Fibroblast of peridontal ligament (primary cell): ENCODE results near the gene MYO18B.

Experiments
- DNase-seq: peaks from one replicate; pipeline ENCODE4 v3.0.0-alpha.2; 2010; ENCODE audit errors: extremely low read depth

MYO18B gene

DNA sequence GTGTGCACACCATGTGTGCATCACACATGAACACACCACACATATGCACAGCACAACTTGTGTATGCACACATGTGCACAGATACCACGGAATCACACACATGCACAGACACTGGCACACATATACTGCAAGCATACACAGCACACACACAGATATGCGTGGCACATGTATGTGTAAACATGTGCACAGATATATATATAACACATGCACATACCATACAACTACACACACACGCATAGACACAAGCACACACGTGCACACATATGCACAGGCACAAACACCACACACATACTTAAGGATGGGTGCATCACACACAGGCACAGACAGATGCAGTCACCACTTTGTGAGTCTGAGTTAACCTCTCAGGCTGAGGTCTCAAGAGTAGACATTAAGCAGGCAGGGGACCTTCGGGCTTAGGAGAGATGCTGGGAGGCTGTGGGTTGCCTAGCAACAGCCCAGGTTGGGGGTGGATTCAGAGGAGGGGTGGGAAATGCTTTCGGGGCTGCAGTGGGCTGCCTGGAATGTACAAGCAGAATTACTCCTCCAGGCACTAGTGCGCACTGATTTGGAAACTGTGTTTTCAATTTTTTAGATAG lies 82.9 kb downstream of the MYO18B start:
- no peak for DNase-seq

GRCh38 chr22:25827415-25827814 lies 85.4 kb downstream of the MYO18B start:
- no peak for DNase-seq

GRCh38 chr22:25828422-25828821 lies 86.4 kb downstream of the MYO18B start:
- DNase-seq = no peak

DNA sequence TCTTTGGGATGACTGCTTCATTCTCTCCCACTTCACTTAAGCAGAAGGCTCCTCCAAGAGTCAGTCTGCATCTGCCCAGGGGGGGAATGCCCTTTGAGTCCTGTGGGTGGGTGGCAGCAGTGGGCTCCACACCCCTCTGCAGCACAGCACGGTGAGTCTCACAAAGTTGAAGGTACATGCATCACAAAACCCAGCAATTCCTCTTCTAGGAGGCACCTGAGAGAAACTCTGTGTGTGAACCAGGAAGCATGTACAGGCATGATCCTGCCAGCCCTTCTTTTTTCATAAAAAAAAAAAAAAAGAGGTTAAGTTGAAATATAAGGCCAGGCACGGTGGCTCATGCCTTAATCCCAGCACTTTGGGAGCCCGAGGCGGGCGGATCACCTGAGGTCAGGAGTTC lies 87.2 kb downstream of the MYO18B start:
- no peak for DNase-seq

GRCh38 chr22:25829808-25830777 lies 88.1 kb downstream of the MYO18B start:
- DNase-seq = no peak

DNA sequence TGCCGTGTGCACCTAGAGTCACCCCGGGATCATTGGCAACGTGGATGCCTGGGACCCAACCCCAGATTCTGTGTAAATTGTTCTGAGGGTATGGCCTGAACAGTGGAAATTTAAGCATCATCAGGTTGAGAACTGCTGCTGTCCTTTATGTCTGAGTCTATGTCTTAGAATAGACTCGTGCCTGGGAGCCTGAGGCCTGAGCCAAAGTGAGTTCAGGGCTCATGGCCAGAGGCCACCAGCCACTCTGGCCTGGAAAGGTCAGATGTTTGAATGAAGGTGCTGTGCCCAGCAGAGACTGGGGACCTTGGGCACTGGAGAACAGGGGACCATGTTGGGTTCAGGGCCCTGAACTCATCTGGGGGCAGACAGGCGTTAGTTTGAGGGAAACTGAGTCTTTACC lies 91.1 kb downstream of the MYO18B start:
- no peak for DNase-seq

DNA sequence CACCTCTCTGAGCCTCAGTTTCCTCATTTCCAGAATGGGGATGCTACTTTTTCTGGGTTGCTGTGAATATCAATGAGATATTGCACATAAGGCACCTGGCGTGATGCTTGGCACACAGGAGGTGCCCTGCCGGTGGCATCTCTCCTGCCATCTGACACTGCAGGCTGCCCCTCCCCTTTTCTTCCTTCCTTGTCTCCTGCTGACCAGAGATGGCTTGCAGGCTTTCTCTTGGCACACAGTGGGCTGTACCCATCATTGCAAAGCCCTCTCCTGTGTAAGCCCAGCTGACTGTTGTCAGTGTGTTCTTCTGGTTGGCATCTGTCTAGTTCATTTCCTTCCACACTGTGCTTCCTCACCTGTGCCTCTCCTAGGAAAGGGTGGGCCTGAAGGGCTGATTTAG lies 91.7 kb downstream of the MYO18B start:
- DNase-seq = no peak

DNA sequence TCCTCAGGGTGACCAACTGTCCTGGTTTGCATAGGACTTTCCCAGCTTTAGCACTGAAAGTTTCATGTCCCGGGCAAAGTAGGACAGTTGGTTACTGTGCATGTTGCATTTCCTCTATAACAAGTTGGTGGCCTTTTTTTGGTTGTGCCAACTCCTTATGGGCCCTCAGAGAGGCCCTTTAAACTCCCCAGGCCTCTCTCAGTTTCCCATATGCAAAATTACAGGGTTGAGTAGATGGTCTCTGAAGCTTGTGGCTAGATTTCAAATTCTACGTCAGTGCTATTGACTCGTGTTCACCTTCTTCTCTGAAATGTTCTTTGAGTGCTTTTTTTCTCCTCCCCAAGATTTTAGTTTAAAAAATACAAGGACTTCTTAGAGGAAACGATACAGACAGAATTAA lies 92.5 kb downstream of the MYO18B start:
- DNase-seq = no peak

DNA sequence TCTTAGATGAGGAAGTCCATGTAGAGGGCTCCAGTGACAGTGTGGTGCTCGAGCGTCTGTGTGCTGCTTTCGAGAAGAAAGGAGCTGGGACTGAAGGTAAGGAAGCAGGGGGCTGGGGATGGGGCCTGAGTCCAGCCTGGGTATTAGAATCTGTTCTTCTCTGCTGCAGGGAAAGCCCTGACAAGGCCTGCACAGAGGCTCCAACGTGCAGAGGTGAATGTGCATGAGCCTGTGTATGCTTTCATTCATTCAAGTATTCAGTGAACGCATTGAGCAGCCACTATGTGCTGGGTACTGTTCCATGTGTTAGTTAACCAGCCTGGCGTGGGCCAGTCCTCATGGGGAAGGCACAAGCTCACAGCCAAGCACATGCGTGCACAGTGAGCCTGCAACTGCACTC lies 93.4 kb downstream of the MYO18B start:
- no peak for DNase-seq

DNA sequence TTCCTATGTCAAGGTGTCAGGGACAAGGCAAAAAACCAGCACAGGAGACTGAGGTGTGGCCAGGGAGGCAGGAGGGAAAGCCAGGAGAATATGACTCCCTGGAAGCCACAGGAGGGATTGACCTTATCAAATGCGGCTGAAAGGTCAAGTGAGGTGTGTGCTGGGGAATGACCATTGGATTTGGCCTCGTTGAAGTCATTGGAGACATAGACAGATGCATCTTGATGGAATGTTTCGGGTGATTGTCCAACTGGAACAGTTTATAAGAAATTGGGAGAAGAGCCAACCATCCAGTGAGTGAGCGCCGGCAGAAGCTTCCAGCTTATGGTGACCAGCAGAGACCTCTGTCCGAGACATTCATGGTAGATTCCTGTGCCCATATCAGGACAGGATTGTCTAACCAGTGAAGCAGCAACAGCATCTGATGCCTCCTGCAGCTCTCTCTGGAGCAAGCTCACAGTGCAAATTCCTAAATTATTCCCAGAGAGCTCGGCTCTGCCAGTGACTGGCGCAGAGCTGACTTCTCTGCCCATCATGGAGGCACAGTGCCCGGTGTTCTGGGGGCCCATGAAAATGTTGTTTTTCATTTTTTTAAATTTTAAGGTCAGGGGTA lies 95.4 kb downstream of the MYO18B start:
- DNase-seq = no peak

DNA sequence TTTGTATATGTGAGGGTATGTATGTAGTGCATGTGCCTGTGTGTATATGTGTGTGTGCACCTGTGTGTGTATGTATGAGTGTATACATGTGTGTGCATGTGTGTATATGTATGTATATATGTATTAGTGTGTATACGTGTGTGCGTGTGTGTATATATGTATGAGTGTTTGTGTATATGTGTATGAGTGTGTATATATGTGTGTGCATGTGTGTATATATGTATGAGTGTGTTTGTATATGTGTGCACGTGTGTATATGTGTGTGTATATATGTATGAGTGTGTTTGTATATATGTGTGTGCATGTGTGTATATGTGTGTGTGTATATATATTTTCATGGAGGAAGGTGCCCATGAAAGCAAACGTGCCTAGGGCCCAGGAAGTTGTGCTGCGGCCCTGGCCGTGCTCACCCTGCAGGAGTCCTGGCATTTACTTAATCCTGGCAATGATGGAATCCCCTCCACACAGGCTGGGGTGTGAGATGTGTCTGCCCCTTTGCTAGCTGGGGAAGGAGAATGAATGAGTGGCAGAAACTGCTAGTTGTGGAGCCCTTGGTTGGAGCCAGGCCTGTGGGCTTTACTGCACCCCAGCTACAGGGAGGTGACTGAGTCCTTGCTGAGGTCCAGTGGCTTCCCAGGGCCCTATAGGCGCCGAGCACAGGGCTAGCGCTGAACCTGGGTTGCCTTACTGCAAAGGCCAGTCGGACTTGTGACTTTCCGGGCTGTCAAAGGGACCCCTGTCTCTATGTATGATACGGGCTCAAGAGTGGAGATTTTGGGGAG lies 97.2 kb downstream of the MYO18B start:
- no peak for DNase-seq

DNA sequence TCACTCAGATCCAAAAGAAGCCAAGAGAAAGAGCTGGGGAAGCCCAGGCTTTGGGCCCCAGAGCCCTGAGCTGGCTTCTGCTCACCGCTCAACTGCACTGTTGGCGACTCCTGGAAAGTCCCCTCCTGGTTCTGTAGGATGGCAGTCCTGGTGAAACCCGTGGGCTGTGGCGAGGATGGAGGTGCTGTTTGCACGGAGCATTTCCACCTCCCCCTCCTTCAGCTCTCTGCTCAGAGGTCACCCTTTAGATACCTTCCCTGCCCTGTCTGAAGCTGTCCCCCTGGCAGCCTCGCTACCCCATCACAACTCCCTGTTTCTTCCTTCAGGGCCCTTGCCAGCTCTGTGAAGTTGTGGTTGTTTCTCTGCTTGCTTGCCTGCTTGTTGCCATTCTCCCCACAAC lies 97.8 kb downstream of the MYO18B start:
- DNase-seq = no peak

GRCh38 chr22:25840167-25840566 lies 98.2 kb downstream of the MYO18B start:
- DNase-seq = no peak

- DNase-seq = no peak
Measured at GRCh38 chr22:25840891-25841290, 98.9 kb downstream of the MYO18B start.

GRCh38 chr22:25841775-25842174 lies 99.8 kb downstream of the MYO18B start:
- no peak for DNase-seq

DNA sequence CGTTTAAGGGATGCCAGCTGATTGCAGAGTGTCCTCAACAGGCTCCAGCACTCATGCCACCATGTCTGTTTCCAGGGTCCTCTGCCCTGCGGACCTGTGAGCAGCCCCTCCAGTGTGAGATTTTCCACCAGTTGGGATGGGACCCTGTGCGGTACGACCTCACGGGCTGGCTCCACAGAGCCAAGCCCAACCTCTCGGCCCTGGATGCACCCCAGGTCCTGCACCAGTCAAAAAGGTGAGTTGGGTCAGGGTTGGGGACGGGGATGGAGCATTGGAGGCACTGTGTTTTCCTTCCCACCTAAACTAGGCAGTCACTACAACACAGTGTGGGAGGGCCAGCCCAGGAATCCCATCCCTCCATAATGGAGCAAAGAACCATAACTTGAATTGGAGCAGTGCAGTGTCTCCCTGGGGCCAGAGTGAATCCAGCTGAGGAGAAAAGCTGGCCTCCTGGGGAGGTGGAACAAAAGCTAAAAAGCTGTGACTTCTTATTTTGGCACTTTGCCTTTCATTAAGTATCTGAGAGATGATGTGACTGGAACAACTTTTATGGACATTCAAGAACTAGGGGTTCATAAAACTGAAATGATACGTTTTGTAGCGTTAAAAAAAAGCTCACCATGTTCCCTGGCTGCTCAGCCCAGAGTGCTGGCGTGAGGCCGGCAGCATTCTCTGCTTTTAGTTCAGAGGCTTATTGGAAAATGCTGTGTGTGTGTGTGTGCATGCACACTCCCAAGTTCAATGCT lies 101.8 kb downstream of the MYO18B start:
- DNase-seq = no peak

DNA sequence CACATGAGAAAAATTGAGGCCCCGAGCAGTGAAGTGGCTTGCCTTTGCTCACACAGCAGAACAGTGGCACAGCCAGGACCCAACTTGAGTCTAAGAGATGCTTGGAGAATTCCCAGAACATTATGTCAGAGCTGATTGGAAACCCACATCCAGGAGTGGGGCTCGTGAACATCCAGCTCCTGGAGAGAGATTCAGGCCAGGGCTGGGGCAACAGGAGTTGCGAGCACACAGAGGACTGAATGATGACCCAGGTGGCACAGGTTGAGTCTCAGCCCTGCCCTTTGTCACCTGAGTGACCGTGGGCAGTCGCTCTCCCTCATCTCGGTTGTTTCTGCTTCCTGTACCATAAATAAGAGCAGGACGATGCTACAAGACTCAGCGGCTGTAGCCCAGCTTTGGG lies 102.6 kb downstream of the MYO18B start:
- no peak for DNase-seq

- no peak for DNase-seq
Measured at GRCh38 chr22:25845985-25846745, 104.2 kb downstream of the MYO18B start.

DNA sequence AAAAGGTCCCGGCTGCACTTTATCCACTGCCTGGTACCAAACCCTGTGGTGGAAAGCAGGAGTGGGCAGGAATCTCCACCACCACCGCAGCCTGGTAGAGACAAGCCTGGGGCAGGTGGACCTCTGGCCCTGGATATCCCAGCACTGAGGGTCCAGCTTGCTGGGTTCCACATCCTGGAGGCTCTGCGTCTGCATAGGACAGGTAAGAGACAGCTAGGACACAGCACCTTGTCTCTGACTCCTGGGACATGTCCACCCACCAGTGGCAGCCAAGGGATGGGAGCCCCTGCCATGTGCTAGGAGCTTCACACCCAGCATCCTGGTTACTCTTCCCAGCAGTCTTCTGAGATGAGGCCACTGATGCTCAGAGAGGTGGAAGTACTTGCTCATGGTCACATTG lies 105.5 kb downstream of the MYO18B start:
- DNase-seq = no peak

GRCh38 chr22:25848954-25849353 lies 107.0 kb downstream of the MYO18B start:
- DNase-seq = no peak

GRCh38 chr22:25849522-25849921 lies 107.5 kb downstream of the MYO18B start:
- DNase-seq = no peak
